ENCODE results near the gene RNF186. TPM values are rescaled to one million over a fixed set of nuclear protein-coding genes. Genes with fewer than 3 reads are reported as not detected.

Gene RNF186
- total RNA-seq, 1 donor from 2014 or later, result not detected

DNA sequence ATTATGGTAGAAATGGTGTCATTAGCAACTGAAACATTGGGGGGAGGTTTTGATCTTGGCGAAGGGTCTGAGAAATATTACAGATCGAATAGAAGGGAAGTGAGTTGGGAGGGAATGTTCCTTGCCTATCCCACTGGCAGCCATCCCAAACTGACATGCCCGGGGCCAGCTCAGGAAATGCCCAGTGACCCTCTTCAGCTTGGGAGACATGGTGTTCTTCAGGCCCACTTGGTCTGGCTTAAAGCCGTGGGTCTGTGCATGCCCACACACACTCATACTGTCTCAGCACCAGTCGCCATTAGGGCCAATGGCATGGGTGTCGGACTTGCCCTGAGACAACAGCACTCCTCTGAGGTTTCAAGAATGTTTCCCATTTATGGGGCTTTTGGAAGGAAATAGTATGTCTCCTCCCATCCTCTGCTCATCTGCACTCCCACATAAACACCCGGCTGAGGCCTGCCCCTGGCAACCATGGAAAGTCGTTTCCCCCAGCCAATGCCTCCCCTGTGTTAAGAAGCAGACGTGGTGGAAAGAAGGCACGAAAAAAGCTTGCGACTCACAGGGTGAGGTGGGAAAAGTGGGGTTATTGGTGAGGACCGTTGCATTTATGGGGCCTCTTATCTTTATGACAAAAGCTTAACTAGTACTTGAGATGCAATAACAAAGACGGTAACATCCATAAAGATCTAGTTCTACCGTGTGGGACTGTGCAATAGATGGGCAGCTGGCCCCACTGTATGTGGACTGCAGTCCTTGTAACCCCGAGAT, 2.0 kb downstream of the RNF186 start:
- TF ChIP-seq, protein P1, sequence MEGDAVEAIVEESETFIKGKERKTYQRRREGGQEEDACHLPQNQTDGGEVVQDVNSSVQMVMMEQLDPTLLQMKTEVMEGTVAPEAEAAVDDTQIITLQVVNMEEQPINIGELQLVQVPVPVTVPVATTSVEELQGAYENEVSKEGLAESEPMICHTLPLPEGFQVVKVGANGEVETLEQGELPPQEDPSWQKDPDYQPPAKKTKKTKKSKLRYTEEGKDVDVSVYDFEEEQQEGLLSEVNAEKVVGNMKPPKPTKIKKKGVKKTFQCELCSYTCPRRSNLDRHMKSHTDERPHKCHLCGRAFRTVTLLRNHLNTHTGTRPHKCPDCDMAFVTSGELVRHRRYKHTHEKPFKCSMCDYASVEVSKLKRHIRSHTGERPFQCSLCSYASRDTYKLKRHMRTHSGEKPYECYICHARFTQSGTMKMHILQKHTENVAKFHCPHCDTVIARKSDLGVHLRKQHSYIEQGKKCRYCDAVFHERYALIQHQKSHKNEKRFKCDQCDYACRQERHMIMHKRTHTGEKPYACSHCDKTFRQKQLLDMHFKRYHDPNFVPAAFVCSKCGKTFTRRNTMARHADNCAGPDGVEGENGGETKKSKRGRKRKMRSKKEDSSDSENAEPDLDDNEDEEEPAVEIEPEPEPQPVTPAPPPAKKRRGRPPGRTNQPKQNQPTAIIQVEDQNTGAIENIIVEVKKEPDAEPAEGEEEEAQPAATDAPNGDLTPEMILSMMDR (IDR thresholded peaks at IDR 0.05; ENCODE audit: insufficient read depth, low read length, poor library complexity, severe bottlenecking), result no peak
- Histone ChIP-seq H3K27me3 (ENCODE audit: control insufficient read depth, insufficient read depth, low read length) (no peaks in the 10 kb centered on the region), H3K4me3 (ENCODE audit: low read depth, low read length) (no peak overlapping the region), H3K36me3 (ENCODE audit: control insufficient read depth, insufficient read depth, low read length) (no peaks in the 10 kb centered on the region)
- DNase-seq (ENCODE audit: low read depth), result no peak

DNA sequence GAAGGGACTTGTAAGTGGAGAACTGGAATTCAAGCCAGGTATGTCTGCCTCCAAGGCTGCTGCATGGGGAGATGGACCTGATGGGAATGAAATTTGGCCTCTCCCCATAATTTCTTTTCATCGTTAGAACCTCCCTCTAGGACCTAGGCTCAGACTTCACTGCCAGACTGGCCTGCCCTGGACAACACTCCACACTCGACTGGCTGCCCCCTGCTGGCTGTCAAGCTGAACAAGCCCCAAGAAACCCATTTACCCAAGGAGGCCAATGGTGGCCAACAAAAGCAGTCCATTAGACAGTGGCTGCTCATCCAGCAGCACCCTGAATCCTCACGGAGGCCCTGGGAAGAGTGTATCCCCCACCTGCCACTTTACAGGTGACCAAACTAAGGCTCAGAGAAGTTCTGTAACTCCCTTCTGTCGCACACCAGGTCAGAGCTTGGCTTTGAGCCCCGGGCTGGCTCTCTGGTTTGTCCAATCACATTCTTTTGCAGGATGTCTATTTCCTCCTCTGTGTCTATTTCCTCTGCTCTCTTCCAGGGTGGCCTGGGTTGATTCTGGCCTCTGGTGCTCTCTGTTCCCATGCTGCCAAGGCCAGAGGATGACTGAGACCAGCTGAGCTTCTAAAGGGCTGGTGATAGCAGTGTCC, 3.8 kb downstream of the RNF186 start:
- Histone ChIP-seq H3K36me3 (ENCODE audit: control insufficient read depth, insufficient read depth, low read length) (no peaks in the 10 kb centered on the region), H3K4me3 (ENCODE audit: low read depth, low read length) (no peak overlapping the region), H3K27me3 (ENCODE audit: control insufficient read depth, insufficient read depth, low read length) (no peaks in the 10 kb centered on the region)
- TF ChIP-seq, protein P1 (IDR thresholded peaks at IDR 0.05; ENCODE audit: insufficient read depth, low read length, poor library complexity, severe bottlenecking), result peak; percentile 51
- DNase-seq (ENCODE audit: low read depth), result no peak

DNA sequence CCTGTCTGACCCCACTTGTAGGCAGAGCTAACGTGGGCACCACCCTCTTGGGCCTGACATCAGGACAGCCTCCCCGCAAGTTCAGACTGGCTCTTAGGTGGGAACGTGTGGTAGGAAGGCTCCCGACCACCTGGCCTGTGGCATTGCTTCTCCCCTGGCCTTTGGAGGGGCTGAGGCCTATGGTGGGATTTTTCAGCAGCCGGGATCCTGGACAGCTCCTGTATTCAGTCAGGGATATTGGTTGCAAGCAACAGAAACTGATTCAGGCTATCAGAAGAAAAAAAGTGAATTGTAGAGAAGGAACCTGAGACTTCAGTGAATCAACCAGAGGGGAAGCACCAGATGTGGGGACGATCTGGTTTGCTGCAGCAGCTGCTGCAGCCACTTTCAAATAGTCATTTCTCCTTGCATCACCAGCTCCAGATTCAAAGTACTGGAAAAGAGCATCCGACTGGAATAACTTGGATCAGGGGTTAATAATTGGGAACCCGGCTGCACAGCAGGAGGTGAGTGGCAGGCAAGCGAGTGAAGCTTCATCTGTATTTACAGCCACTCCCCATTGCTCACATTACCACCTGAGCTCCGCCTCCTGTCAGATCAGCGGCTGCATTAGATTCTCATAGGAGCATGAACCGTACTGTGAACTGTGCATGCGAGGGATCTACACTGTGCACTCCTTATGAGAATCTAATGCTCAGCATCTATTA, 5.9 kb downstream of the RNF186 start:
- DNase-seq (ENCODE audit: low read depth), result no peak
- Histone ChIP-seq H3K4me3 (ENCODE audit: low read depth, low read length) (no peak overlapping the region), H3K36me3 (ENCODE audit: control insufficient read depth, insufficient read depth, low read length) (no peaks in the 10 kb centered on the region), H3K27me3 (ENCODE audit: control insufficient read depth, insufficient read depth, low read length) (no peaks in the 10 kb centered on the region)
- TF ChIP-seq, protein P1 (IDR thresholded peaks at IDR 0.05; ENCODE audit: insufficient read depth, low read length, poor library complexity, severe bottlenecking), result no peak

DNA sequence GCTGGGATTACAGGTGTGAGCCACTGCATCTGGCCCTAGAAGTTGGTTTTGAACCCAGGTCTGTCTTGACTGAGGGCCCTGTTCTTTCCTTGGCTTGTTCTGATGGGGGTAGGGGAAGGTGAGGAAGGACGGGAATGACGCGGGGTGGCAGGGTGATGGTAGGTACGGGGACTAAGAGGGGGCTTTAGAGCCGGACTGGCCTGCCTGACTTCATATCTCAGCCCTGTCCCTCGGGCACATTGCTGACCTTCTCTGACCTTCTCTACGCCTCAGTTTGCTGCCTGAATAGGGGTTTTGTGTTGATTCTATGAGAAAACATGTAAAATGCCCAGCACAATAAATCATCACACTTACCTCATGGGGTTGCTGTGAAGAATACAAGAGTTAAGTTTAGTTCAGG, 6.7 kb downstream of the RNF186 start:
- TF ChIP-seq, protein P1 (IDR thresholded peaks at IDR 0.05; ENCODE audit: insufficient read depth, low read length, poor library complexity, severe bottlenecking), result no peak
- H3K36me3 ChIP-seq (ENCODE audit: control insufficient read depth, insufficient read depth, low read length), result no peaks in the 10 kb centered on the region
- no peak overlapping the region for H3K4me3 ChIP-seq (ENCODE audit: low read depth, low read length)
- H3K27me3 ChIP-seq (ENCODE audit: control insufficient read depth, insufficient read depth, low read length), result no peaks in the 10 kb centered on the region
- no peak for DNase-seq (ENCODE audit: low read depth)

DNA sequence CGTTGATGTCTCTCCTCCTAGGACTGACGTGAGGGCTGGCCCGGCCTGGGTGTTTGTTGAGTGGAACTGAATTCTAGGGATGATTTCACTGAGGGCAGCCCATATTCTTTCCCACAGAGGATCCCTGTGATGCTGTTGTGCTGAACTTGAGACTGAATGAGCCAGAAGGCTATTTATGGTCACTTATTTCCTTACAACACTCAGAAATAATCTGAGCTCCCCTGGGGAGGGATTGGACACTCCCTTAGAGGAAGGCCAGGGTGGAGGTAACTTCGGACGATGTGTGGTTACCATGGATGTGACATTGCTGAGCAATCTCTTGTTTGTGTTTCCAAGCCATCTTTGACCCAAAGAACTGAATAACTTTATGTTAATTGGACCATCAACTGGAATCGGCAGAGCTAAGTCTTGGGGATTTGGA, 10.2 kb downstream of the RNF186 start:
- H3K27me3 ChIP-seq (ENCODE audit: control insufficient read depth, insufficient read depth, low read length), result no peaks in the 10 kb centered on the region
- peak; percentile 70 for DNase-seq (ENCODE audit: low read depth)
- TF ChIP-seq, protein P1 (IDR thresholded peaks at IDR 0.05; ENCODE audit: insufficient read depth, low read length, poor library complexity, severe bottlenecking), result no peak
- H3K4me3 ChIP-seq (ENCODE audit: low read depth, low read length), result no peak overlapping the region
- H3K36me3 ChIP-seq (ENCODE audit: control insufficient read depth, insufficient read depth, low read length), result no peaks in the 10 kb centered on the region

Measured in kidney epithelial cell (primary cell).